Lower leg skin (tissue), 4 donors: Measurements from ENCODE around the gene CERCAM. TPM values are rescaled to one million over a fixed set of nuclear protein-coding genes. Genes with fewer than 3 reads are reported as not detected.

Experiments used
- DNase-seq, 2 donors: peaks; one replicate each; pipeline ENCODE4 v3.0.0-alpha.2; 2019; ENCODE audit warnings: low spot score in 2 of 2
- H3K4me3 ChIP-seq: fragments of 200-600 bp; sonication (generic); 2 replicates; pipeline ENCODE4 v1.5.1; 2017; ENCODE audit warnings: mild to moderate bottlenecking, low read depth; ENCODE audit not compliant: poor library complexity, severe bottlenecking
- CTCF ChIP-seq, 3 donors: fragments of 450-650 bp; IDR thresholded peaks; one replicate each; pipeline ENCODE4 v1.5.1; 2016; ENCODE audit warnings: antibody characterized with exemption in 3 of 3, mild to moderate bottlenecking in 3 of 3, moderate library complexity in 2 of 3
- POLR2A ChIP-seq, 2 donors: fragments of 450-650 bp; IDR thresholded peaks; one replicate each; pipeline ENCODE4 v1.6.1; 2016 to 2017; ENCODE audit warnings: antibody characterized with exemption in 2 of 2, mild to moderate bottlenecking in 1 of 2, moderate library complexity in 1 of 2
- WGBS, 2 donors: methylation state at CpG; one replicate each; pipeline ENCODE4 v1.1.5; 2018; 5-methylcytosine and 5-hydroxymethylcytosine counted together
- intact Hi-C: fragments of 100-400 bp; cut with DNase I; formaldehyde crosslinking; loops from one replicate; pipeline ENCODE4 v1.15.0; 2023; ENCODE audit warnings: low total_unique reads
- microRNA counts, 2 donors: library from miRNA; unstranded; fragments of <30 nt; microRNA quantifications; one replicate each; lab custom pipeline; 2016
- microRNA-seq, 2 donors: library from miRNA; unstranded; fragments of <30 nt; microRNA quantifications; one replicate each; pipeline ENCODE4, GENCODE V29; 2016; ENCODE audit warnings: borderline replicate concordance in 2 of 2, borderline number of aligned reads in 1 of 2
- total RNA-seq, 4 donors: library from RNA; depleted of rRNA; stranded (reverse); fragments of >200 nt; gene quantifications; one replicate each; pipeline ENCODE4 v1.1.0, GENCODE V29; 2016

The CERCAM gene
- total RNA-seq, 4 donors from 2014 or later, result 5.6 to 21.3 (median 7.3) TPM

DNA sequence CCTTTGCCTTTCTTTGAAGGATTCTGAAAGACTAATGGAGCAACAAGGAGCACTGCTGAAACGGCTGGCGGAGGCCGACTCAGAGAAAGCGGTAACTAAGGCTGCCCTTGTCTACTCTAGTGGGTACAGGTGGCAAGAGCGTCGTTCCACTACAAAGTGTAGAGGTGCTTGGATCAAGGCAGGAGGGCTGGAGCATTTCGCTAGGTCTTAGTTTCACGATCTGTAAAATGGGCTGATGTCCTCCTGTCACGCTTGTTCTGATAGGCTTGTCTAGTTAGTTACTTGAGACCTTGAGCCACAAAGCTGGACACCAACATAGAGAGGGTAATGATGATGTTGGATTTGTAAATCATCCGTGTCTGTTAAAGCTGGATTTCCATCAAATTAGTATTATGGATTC, 60.9 kb downstream of the CERCAM start:
- no peak overlapping the region for H3K4me3 ChIP-seq
- 96 to 97% methylated on average over 10 of the region's 10 CpGs for WGBS, 2 donors
- intact Hi-C loops, result no loop called here
- TF ChIP-seq CTCF (IDR thresholded peaks at IDR 0.05), result no peak
- no peak for TF ChIP-seq POLR2A (IDR thresholded peaks at IDR 0.05)
- no peak for DNase-seq

DNA sequence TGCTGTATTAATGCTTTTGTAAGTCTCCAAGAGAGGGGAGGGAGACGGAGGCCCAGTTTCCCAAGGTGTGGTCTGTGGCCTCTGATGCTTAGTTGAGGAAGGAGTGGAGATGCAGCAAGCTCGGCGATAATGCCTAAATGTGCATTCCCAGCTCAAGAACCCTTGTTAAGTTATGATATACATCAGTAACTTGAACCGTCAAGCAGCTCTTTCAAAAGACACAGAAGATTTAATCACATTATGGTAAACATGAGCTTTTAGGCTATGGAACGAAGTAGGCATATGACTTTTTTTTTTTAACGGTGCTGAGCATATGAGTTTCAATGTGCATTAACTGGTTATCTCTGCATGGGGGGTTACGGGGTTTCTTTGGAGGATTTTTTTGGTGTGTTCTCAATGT, 61.5 kb downstream of the CERCAM start:
- intact Hi-C loops, result no loop called here
- TF ChIP-seq POLR2A (IDR thresholded peaks at IDR 0.05) (no peak), CTCF (IDR thresholded peaks at IDR 0.05) (no peak)
- no peak for DNase-seq
- WGBS, 2 donors, result 92 to 95% methylated on average over 7 of the region's 7 CpGs
- H3K4me3 ChIP-seq, result no peak overlapping the region

- H3K4me3 ChIP-seq, result no peak overlapping the region
- TF ChIP-seq CTCF (IDR thresholded peaks at IDR 0.05) (no peak), POLR2A (IDR thresholded peaks at IDR 0.05) (no peak)
- no peak for DNase-seq
- intact Hi-C loops, result no loop called here
- 94 to 95% methylated on average over 17 of the region's 17 CpGs for WGBS, 2 donors
These were observed 64.2 kb downstream of the CERCAM start for GRCh38 chr9:128484686-128485413.

- TF ChIP-seq POLR2A (IDR thresholded peaks at IDR 0.05), result no peak
- no peak for TF ChIP-seq CTCF (IDR thresholded peaks at IDR 0.05)
- intact Hi-C loops, result no loop called here
- DNase-seq, result no peak
- 87 to 88% methylated on average over 7 of the region's 7 CpGs for WGBS, 2 donors
- H3K4me3 ChIP-seq, result no peak overlapping the region
These were observed 64.8 kb downstream of the CERCAM start for GRCh38 chr9:128485414-128485855.

- no peak for DNase-seq
- intact Hi-C loops, result no loop called here
- H3K4me3 ChIP-seq, result no peak overlapping the region
- TF ChIP-seq POLR2A (IDR thresholded peaks at IDR 0.05), result no peak
- no peak for TF ChIP-seq CTCF (IDR thresholded peaks at IDR 0.05)
These were observed 65.5 kb downstream of the CERCAM start for GRCh38 chr9:128486201-128486600.

MicroRNAs within 50 kb of the gene (microRNA counts, 767-probe panel; counts per million panel counts)
- microRNA hsa-miR-219-2-3p (lab: Ali Mortazavi, UCI), result 0 to 358 counts per million in 2 donors

Small RNAs within 50 kb of the gene (microRNA-seq; reads per million reads assigned to microRNA genes)
- gene MIR219B, result 0 reads per million in 2 donors

Other genes with a start within 250 kb of the CERCAM start
- 100 to 1,000 TPM in 1 of 4 donors, 10 to 100 TPM in 3; 71.6 to 135 (median 83.9) TPM for gene CIZ1, start 229.3 kb upstream of the CERCAM start, total RNA-seq
- 10 to 100 TPM in 1 of 4 donors, 1 to 10 TPM in 3; 6.9 to 11.4 (median 9.0) TPM for gene DNM1, start 217.5 kb upstream of the CERCAM start, total RNA-seq
- gene GOLGA2, start 144.8 kb upstream of the CERCAM start, total RNA-seq, result 100 to 1,000 TPM in 3 of 4 donors, 10 to 100 TPM in 1; 81.8 to 123 (median 116) TPM
- 10 to 100 TPM; 12.3 to 31.1 (median 24.8) TPM for gene SWI5, start 144.6 kb upstream of the CERCAM start, total RNA-seq
- 10 to 100 TPM; 10.8 to 13.9 (median 11.5) TPM for gene TRUB2, start 98.4 kb upstream of the CERCAM start, total RNA-seq
- 100 to 1,000 TPM in 2 of 4 donors, 10 to 100 TPM in 2; 80.4 to 120 (median 99.4) TPM for gene COQ4, start 98.0 kb upstream of the CERCAM start, total RNA-seq
- gene SLC27A4, start 80.3 kb upstream of the CERCAM start, total RNA-seq, result 100 to 1,000 TPM in 1 of 4 donors, 10 to 100 TPM in 3; 64.7 to 105 (median 73.3) TPM
- 10 to 100 TPM; 24.3 to 37.7 (median 31.1) TPM for gene URM1, start 49.5 kb upstream of the CERCAM start, total RNA-seq
- gene ODF2, start 35.1 kb downstream of the CERCAM start, total RNA-seq, result 10 to 100 TPM; 15.0 to 22.1 (median 18.0) TPM
- gene GLE1, start 83.9 kb downstream of the CERCAM start, total RNA-seq, result 10 to 100 TPM; 28.6 to 44.3 (median 30.8) TPM
- gene SPTAN1, start 131.7 kb downstream of the CERCAM start, total RNA-seq, result 100 to 1,000 TPM; 223 to 331 (median 293) TPM
- 10 to 100 TPM; 36.6 to 46.8 (median 44.0) TPM for gene DYNC2I2, start 236.0 kb downstream of the CERCAM start, total RNA-seq